ENCODE results near the gene ANLN.
A peak's percentile ranks its signal among the peaks of the same experiment; 100 is the strongest.

Gene ANLN

GRCh38 chr7:36389371-36390198 lies at the start of gene ANLN:
Gene ANLN, plus strand, starts transcription at chr7:36389862. Its CDS starts 165 bp downstream, at chr7:36390027.
- no peak for TF ChIP-seq CTCF (IDR thresholded peaks at IDR 0.05; ENCODE audit: extremely low read depth, missing control alignments)
- peak; percentile 98 for DNase-seq (ENCODE audit: low spot score)

DNA sequence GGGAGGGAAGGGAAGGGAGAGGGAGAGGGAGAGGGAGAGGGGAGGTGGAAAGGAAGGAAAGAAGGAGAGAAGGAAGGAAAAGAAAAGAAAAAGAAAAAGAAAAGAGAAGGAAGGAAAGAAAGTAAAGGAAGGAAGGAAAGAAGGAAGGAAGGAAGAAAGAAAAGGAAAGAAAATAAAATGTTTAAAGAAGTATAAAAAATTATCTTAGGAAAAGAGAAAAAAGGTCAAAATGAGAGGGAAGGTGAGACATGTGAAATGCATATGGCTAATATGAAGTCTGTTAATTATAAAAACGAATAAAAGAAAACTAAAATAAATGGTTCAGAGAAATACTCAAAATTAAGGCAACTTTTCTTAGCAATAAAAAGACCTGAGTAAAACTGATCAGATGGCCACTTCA lies 46.1 kb upstream of the ANLN start:
- no peak for TF ChIP-seq CTCF (IDR thresholded peaks at IDR 0.05; ENCODE audit: extremely low read depth, missing control alignments)
- DNase-seq (ENCODE audit: low spot score) = no peak

DNA sequence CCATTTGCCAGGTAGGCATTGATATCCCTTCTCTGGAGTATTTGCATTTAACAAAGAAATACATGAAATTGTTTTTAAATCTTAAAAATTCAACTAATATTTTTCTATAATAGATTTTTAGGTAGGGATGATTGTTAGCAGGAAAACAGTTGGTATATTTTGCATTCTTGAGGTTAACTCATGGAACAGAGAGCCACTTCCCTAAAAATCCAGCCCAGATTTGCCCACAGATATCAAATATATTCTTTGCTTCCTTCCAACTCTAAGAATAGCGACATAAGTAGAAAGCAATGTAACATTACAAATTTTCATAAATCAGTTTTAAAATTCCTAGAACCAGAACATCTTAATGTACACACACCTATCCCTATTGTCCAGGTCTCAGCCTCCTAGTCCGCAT lies 45.0 kb upstream of the ANLN start:
- DNase-seq (ENCODE audit: low spot score) = no peak
- no peak for TF ChIP-seq CTCF (IDR thresholded peaks at IDR 0.05; ENCODE audit: extremely low read depth, missing control alignments)

GRCh38 chr7:36346260-36346831 lies 43.3 kb upstream of the ANLN start:
- no peak for TF ChIP-seq CTCF (IDR thresholded peaks at IDR 0.05; ENCODE audit: extremely low read depth, missing control alignments)

GRCh38 chr7:36348256-36348655 lies 41.4 kb upstream of the ANLN start:
- DNase-seq (ENCODE audit: low spot score) = no peak
- no peak for TF ChIP-seq CTCF (IDR thresholded peaks at IDR 0.05; ENCODE audit: extremely low read depth, missing control alignments)

More at GRCh38 chr7:36346260-36346831, 43.3 kb upstream of the ANLN start:
- DNase-seq (ENCODE audit: low spot score) = no peak

- no peak for DNase-seq (ENCODE audit: low spot score)
- no peak for TF ChIP-seq CTCF (IDR thresholded peaks at IDR 0.05; ENCODE audit: extremely low read depth, missing control alignments)
Observed at GRCh38 chr7:36348771-36349170, 40.9 kb upstream of the ANLN start.

DNA sequence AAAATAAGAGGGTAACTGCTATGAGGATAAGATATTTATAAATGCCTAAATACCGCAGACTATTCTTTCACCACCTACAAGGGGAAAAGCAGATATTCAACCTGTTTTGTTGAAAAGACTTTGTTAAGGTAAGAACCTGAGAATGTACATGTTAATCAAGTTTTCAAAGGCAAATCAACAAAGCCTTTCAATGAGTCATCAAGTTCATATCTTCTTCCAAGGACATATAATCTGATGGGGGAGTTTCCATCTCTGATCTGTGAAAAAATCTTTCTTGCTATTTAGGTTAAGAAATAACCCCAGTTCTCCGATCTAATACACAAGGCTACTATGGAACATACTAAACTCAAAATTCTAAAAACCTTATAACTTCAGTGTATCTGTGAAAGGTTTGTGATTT lies 40.0 kb upstream of the ANLN start:
- no peak for TF ChIP-seq CTCF (IDR thresholded peaks at IDR 0.05; ENCODE audit: extremely low read depth, missing control alignments)
- DNase-seq (ENCODE audit: low spot score) = no peak

Measured in GM20000 (cell line).